Measurements from ENCODE around the gene TMEM147.

DNA sequence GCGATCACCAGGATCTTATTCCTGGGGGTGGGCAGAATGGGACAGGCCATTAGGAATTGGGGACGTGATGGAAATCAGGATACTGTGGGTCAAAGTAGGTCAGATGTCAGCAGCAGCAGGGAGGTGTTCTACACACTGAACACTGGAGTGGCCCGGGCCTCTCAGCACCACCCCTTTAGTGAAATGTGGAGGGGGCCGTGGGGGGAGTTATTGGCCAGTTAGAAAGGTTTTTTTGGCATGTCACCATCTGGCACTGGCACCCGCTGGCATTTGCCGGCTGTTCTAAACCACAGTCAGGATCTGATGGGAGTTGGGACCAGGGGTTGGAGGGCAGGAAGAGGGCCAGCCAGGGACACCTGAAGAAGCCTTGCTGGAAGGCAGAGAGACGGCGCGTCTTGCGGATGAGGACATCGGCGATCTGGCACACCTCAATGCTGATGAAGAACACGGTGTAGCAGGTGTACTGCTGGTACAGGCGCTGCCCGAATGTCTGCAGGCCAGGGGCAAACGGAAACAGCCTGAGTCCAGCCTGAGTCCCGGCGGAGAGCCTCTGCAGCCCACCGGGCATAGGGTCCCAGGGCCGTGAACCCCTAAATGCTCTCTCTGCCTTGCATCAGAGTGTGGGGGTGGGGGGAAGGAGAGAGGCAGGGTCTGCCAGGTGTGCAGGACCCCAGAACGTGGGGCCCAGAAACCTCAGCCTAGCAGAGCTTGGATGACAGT lies 5.8 kb downstream of the TMEM147 start:
- TF ChIP-seq, protein P1, sequence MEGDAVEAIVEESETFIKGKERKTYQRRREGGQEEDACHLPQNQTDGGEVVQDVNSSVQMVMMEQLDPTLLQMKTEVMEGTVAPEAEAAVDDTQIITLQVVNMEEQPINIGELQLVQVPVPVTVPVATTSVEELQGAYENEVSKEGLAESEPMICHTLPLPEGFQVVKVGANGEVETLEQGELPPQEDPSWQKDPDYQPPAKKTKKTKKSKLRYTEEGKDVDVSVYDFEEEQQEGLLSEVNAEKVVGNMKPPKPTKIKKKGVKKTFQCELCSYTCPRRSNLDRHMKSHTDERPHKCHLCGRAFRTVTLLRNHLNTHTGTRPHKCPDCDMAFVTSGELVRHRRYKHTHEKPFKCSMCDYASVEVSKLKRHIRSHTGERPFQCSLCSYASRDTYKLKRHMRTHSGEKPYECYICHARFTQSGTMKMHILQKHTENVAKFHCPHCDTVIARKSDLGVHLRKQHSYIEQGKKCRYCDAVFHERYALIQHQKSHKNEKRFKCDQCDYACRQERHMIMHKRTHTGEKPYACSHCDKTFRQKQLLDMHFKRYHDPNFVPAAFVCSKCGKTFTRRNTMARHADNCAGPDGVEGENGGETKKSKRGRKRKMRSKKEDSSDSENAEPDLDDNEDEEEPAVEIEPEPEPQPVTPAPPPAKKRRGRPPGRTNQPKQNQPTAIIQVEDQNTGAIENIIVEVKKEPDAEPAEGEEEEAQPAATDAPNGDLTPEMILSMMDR (IDR thresholded peaks at IDR 0.05; ENCODE audit: low read depth, low read length): no peak
- TF ChIP-seq POLR2A (IDR thresholded peaks at IDR 0.05; ENCODE audit: extremely low read depth, insufficient read length): no peak
